Osteoblast (primary cell): ENCODE data around the gene TDRD5. TPM values are rescaled to one million over a fixed set of nuclear protein-coding genes. Genes with fewer than 3 reads are reported as not detected.

Experiments used
- DNase-seq: peaks from one replicate; pipeline ENCODE4 v3.0.0; 2011; ENCODE audit warnings: low spot score, mixed read lengths; ENCODE audit not compliant: insufficient read length; ENCODE audit errors: missing footprints
- H2AFZ ChIP-seq: 2 replicates; pipeline ENCODE4 v1.6.0; 2011; ENCODE audit warnings: mild to moderate bottlenecking, low read length
- H3K27ac ChIP-seq: 2 replicates; pipeline ENCODE4 v1.5.1; 2011; ENCODE audit warnings: mild to moderate bottlenecking, low read depth, low read length, moderate library complexity
- H3K27me3 ChIP-seq: 2 replicates; pipeline ENCODE4 v1.6.0; 2012; ENCODE audit warnings: mild to moderate bottlenecking, control low read depth, inconsistent platforms, low read length, moderate library complexity; ENCODE audit not compliant: insufficient read depth
- H3K36me3 ChIP-seq: 2 replicates; pipeline ENCODE4 v1.5.1; 2011; ENCODE audit warnings: mild to moderate bottlenecking, low read length, control low read depth, moderate library complexity; ENCODE audit not compliant: insufficient read depth
- H3K4me1 ChIP-seq: 2 replicates; pipeline ENCODE4 v1.5.1; 2011; ENCODE audit warnings: mild to moderate bottlenecking, low read length, control low read depth, moderate library complexity; ENCODE audit not compliant: insufficient read depth
- H3K4me2 ChIP-seq: 2 replicates; pipeline ENCODE4 v1.6.0; 2011; ENCODE audit warnings: mild to moderate bottlenecking, low read length; ENCODE audit not compliant: insufficient read depth
- H3K4me3 ChIP-seq: fragments of 200-600 bp; sonication (generic); 3 replicates; pipeline ENCODE4 v1.5.1; 2012; ENCODE audit warnings: mild to moderate bottlenecking, low read length, inconsistent platforms; ENCODE audit not compliant: insufficient read depth
- H3K79me2 ChIP-seq: 2 replicates; pipeline ENCODE4 v1.6.0; 2012; ENCODE audit warnings: mild to moderate bottlenecking, low read length, control low read depth, inconsistent platforms; ENCODE audit not compliant: insufficient read depth
- H3K9me3 ChIP-seq: 2 replicates; pipeline ENCODE4 v1.5.1; 2011; ENCODE audit warnings: low read depth, low read length, control low read depth
- H4K20me1 ChIP-seq: 2 replicates; pipeline ENCODE4 v1.6.0; 2012; ENCODE audit warnings: mild to moderate bottlenecking, low read length, control low read depth; ENCODE audit not compliant: insufficient read depth
- total RNA-seq: library from RNA; depleted of rRNA; stranded (reverse); fragments of >200 nt; gene quantifications from 2 replicates; pipeline ENCODE4 v1.2.3, GENCODE V29; 2012
- TF ChIP-seq, protein P1 (sequence below): IDR thresholded peaks from 2 replicates; pipeline ENCODE4 v1.5.1; 2011; ENCODE audit warnings: mild to moderate bottlenecking, low read depth, low read length, moderate library complexity; ENCODE audit errors: extremely low read depth

TDRD5 gene
- total RNA-seq, 1 donor, result not detected

DNA sequence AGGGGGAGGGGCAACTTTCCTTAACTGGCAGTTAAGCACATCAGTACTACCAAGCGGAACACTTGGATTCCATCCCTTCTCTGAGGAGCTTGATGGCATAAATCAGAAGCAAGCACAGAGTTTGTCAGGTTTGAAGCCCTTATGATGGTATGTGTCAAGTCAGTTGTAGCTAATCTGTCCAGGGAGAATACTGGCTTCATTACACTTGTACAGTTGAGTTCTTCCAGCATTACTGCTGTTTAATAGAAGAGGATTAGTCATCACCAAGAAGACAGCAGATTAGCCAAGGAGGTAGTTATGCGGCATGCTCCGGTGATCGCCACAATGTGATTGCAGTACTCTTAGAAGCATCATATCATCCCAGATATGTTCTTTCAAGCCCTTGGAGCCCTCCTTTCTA lies 2.1 kb upstream of the TDRD5 start:
- Histone ChIP-seq H3K27ac (no peak overlapping the region), H3K4me2 (no peak overlapping the region), H3K36me3 (no peaks in the 10 kb centered on the region), H2AFZ (no peak overlapping the region), H3K27me3 (peaks cover 21% of the 10 kb centered on the region), H3K4me1 (no peaks in the 10 kb centered on the region), H3K79me2 (no peaks in the 10 kb centered on the region), H4K20me1 (no peaks in the 10 kb centered on the region), H3K4me3 (no peak overlapping the region), H3K9me3 (no peaks in the 10 kb centered on the region)
- TF ChIP-seq, protein P1, sequence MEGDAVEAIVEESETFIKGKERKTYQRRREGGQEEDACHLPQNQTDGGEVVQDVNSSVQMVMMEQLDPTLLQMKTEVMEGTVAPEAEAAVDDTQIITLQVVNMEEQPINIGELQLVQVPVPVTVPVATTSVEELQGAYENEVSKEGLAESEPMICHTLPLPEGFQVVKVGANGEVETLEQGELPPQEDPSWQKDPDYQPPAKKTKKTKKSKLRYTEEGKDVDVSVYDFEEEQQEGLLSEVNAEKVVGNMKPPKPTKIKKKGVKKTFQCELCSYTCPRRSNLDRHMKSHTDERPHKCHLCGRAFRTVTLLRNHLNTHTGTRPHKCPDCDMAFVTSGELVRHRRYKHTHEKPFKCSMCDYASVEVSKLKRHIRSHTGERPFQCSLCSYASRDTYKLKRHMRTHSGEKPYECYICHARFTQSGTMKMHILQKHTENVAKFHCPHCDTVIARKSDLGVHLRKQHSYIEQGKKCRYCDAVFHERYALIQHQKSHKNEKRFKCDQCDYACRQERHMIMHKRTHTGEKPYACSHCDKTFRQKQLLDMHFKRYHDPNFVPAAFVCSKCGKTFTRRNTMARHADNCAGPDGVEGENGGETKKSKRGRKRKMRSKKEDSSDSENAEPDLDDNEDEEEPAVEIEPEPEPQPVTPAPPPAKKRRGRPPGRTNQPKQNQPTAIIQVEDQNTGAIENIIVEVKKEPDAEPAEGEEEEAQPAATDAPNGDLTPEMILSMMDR, result no peak
- DNase-seq, result no peak

GRCh38 chr1:179590671-179591070 lies 961 bp upstream of the TDRD5 start:
- Histone ChIP-seq H3K79me2 (no peaks in the 10 kb centered on the region), H3K27ac (no peak overlapping the region), H3K4me1 (no peaks in the 10 kb centered on the region), H3K36me3 (no peaks in the 10 kb centered on the region), H3K4me3 (no peak overlapping the region), H3K9me3 (no peaks in the 10 kb centered on the region), H3K4me2 (no peak overlapping the region), H3K27me3 (peaks cover 21% of the 10 kb centered on the region), H2AFZ (no peak overlapping the region), H4K20me1 (no peaks in the 10 kb centered on the region)
- DNase-seq, result peak; percentile 52
- TF ChIP-seq, protein P1, result no peak

GRCh38 chr1:179591253-179591591 lies 410 bp upstream of the TDRD5 start:
- Histone ChIP-seq H3K27ac (no peak overlapping the region), H3K4me2 (no peak overlapping the region), H3K36me3 (no peaks in the 10 kb centered on the region), H3K27me3 (peaks cover 21% of the 10 kb centered on the region), H3K9me3 (no peaks in the 10 kb centered on the region), H4K20me1 (no peaks in the 10 kb centered on the region), H3K4me1 (no peaks in the 10 kb centered on the region), H2AFZ (no peak overlapping the region), H3K4me3 (no peak overlapping the region), H3K79me2 (no peaks in the 10 kb centered on the region)
- TF ChIP-seq, protein P1, result no peak
- peak; percentile 73 for DNase-seq

GRCh38 chr1:179598631-179599030 lies 7.0 kb downstream of the TDRD5 start:
- Histone ChIP-seq H3K27me3 (no peaks in the 10 kb centered on the region), H3K4me2 (no peak overlapping the region), H3K36me3 (no peaks in the 10 kb centered on the region), H3K27ac (no peak overlapping the region), H3K9me3 (no peaks in the 10 kb centered on the region), H3K4me3 (no peak overlapping the region), H4K20me1 (no peaks in the 10 kb centered on the region), H2AFZ (no peak overlapping the region), H3K79me2 (no peaks in the 10 kb centered on the region), H3K4me1 (no peaks in the 10 kb centered on the region)
- no peak for DNase-seq
- TF ChIP-seq, protein P1, result no peak
